Hepatocyte (in vitro differentiated cells): Measurements from ENCODE around the gene EBPL.

Experiments used
- CTCF ChIP-seq: fragments of 200-600 bp; sonication (generic); IDR thresholded peaks from 2 replicates; pipeline ENCODE4 v1.5.1; 2016; ENCODE audit warnings: antibody characterized with exemption, mild to moderate bottlenecking; ENCODE audit not compliant: poor library complexity
- EZH2phosphoT487 ChIP-seq: fragments of 200-600 bp; sonication (generic); IDR thresholded peaks from one replicate; pipeline ENCODE4 v1.6.1; 2018; ENCODE audit warnings: antibody characterized with exemption, mild to moderate bottlenecking, low read depth, moderate library complexity; ENCODE audit not compliant: unreplicated experiment, severe bottlenecking

- TF ChIP-seq CTCF (no peak), EZH2phosphoT487 (no peak)
These were observed 2.0 kb upstream of the EBPL start for GRCh38 chr13:49693191-49693733.
